ENCODE data around the gene BCAS1.

GRCh38 chr20:53934421-53935343 is 135.7 kb downstream of the BCAS1 start:
- TF ChIP-seq POLR2A (IDR thresholded peaks at IDR 0.05; ENCODE audit: low read length) (no peak), GATA1 (IDR thresholded peaks at IDR 0.05; ENCODE audit: low read depth, low read length) (no peak)

Measured in erythroblast (primary cell).